Measurements from ENCODE around the gene RABL6. TPM values are rescaled to one million over a fixed set of nuclear protein-coding genes. Genes with fewer than 3 reads are reported as not detected.
A peak's percentile ranks its signal among the peaks of the same experiment; 100 is the strongest.

The RABL6 gene
- total and polyA plus RNA-seq, 2 experiments from 2014 or later = 101 to 153 TPM

- Histone ChIP-seq H3K9me3 (ENCODE audit: low read depth) (no peaks in the 10 kb centered on the region), H3K27me3 (no peaks in the 10 kb centered on the region), H3K4me3 (peak overlapping the region; percentile 62), H3K27ac (peak overlapping the region; percentile 90), H3K36me3 (peaks cover 9% of the 10 kb centered on the region), H3K4me1 (ENCODE audit: low read depth) (peaks cover 11% of the 10 kb centered on the region)
- TF ChIP-seq CTCF (IDR thresholded peaks at IDR 0.05; ENCODE audit: low read depth, low read length) = no peak
- DNase-seq (ENCODE audit: low read depth in 1 of 2, low spot score in 1 of 2) = peak; percentile 74 to 80
Observed at GRCh38 chr9:136847088-136847825, 39.5 kb downstream of the RABL6 start.

GRCh38 chr9:136847826-136848392, 40.2 kb downstream of the RABL6 start:
- DNase-seq (ENCODE audit: low read depth in 1 of 2, low spot score in 1 of 2) = peak; percentile 90 to 91
- Histone ChIP-seq H3K4me3 (peak overlapping the region; percentile 62), H3K27ac (peak overlapping the region; percentile 90), H3K27me3 (no peaks in the 10 kb centered on the region), H3K4me1 (ENCODE audit: low read depth) (peaks cover 11% of the 10 kb centered on the region), H3K9me3 (ENCODE audit: low read depth) (no peaks in the 10 kb centered on the region), H3K36me3 (peaks cover 9% of the 10 kb centered on the region)
- TF ChIP-seq CTCF (IDR thresholded peaks at IDR 0.05; ENCODE audit: low read depth, low read length) = no peak

- Histone ChIP-seq H3K4me3 (peak overlapping the region; percentile 62), H3K9me3 (ENCODE audit: low read depth) (no peaks in the 10 kb centered on the region), H3K27ac (peak overlapping the region; percentile 90), H3K4me1 (ENCODE audit: low read depth) (peaks cover 5% of the 10 kb centered on the region), H3K36me3 (peaks cover 9% of the 10 kb centered on the region), H3K27me3 (no peaks in the 10 kb centered on the region)
- DNase-seq (ENCODE audit: low read depth in 1 of 2, low spot score in 1 of 2) = peak; percentile 16 to 64
- TF ChIP-seq CTCF (IDR thresholded peaks at IDR 0.05; ENCODE audit: low read depth, low read length) = no peak
Observed at GRCh38 chr9:136848393-136849037, 40.8 kb downstream of the RABL6 start.

- H3K27me3 ChIP-seq = no peaks in the 10 kb centered on the region
- peaks cover 5% of the 10 kb centered on the region for H3K4me1 ChIP-seq (ENCODE audit: low read depth)
- no peaks in the 10 kb centered on the region for H3K9me3 ChIP-seq (ENCODE audit: low read depth)
- peaks cover 9% of the 10 kb centered on the region for H3K36me3 ChIP-seq
- no peak for TF ChIP-seq CTCF (IDR thresholded peaks at IDR 0.05; ENCODE audit: low read depth, low read length)
- DNase-seq (ENCODE audit: low read depth in 1 of 2, low spot score in 1 of 2) = peak; percentile 99 to 100
- peak within 1 kb of the TSS; percentile 62 for H3K4me3 ChIP-seq
- H3K27ac ChIP-seq = peak within 1 kb of the TSS; percentile 90
Observed at GRCh38 chr9:136849038-136849959, 41.6 kb downstream of the RABL6 start, which contains the start of gene PHPT1. Gene PHPT1 (plus strand): TSS chr9:136849409. CDS start chr9:136849431, 22 bp downstream.
